ENCODE data around the gene FLVCR2.
A peak's percentile ranks its signal among the peaks of the same experiment; 100 is the strongest.
"Not testable (repeated sequence)": the region's sequence is repeated elsewhere in the genome, so short reads cannot be mapped to it uniquely, and the experiment has no call there.

The FLVCR2 gene

DNA sequence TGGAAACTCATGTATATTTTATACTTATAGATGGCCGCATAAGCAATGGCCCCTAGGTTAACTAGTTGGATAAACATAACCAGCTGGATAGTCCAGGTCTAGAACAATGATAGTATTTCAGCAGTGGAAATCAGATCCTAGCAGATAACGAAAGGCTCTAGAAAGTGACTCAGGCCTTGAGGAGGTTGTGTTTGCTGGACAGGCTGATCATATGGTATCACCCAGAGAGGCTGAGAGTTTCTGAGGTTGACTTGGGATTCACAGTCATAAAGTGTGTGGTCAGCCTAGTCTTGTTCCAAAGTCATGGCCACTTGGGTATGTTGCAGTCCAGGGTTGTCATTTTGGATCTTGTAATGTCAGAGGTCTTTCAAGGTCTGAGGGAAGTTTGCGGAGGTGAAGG, 16.8 kb downstream of the FLVCR2 start:
- no peak for DNase-seq (ENCODE audit: low spot score)

DNA sequence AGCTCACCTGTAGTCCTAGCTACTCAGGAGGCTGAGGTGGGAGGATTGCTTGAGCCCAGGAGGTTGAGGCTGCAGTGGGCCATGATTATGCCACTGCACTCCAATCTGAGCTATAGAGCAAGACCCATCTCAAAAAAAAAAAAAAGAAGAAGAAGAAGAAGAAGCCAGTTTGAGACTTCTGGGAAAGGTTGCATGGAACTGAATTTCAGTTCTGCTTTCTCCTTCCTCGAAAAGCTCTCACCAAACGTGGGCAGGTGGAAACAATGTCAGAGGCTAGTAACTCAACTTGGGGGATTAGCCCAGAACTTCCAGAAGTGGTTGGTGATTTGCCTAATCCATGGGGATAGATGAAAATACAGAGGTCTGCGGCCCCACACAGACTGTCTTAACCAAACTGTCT, 18.7 kb downstream of the FLVCR2 start:
- DNase-seq (ENCODE audit: low spot score) = no peak

DNA sequence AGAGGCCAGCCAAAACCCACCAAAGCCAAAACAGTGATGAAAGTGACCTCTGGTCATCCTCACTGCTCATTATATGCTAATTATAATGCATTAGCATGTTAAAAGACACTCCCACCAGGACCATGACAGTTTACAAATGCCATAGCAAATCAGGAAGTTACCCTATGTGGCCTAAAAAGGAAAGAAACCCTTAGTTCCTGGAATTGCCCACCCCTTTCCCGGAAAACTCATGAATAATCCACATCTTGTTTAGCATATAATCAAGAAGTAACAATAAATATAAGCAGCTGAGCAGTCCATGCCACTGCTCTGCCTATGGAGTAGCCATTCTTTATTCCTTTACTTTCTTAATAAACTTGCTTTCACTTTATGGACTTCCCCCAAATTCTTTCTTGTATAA, 21.7 kb downstream of the FLVCR2 start:
- DNase-seq (ENCODE audit: low spot score) = not testable (repeated sequence)

DNA sequence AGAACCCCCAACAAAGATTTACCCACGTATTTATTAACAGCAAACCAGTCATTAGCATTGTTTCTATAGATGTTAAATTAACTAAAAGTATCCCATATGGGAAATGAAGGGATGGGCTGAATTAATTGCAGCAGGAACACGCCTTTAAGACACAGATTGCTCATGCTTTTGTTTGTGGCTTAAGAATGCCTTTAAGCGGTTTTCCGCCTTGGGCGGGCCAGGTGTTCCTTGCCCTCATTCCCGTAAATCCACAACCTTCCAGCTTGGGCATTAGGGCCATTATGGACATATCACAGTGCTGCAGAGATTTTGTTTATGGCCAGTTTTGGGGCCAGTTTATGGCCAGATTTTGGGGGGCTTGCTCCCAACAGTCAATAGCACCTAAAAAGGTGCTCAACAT, 22.6 kb downstream of the FLVCR2 start:
- not testable (repeated sequence) for DNase-seq (ENCODE audit: low spot score)

DNA sequence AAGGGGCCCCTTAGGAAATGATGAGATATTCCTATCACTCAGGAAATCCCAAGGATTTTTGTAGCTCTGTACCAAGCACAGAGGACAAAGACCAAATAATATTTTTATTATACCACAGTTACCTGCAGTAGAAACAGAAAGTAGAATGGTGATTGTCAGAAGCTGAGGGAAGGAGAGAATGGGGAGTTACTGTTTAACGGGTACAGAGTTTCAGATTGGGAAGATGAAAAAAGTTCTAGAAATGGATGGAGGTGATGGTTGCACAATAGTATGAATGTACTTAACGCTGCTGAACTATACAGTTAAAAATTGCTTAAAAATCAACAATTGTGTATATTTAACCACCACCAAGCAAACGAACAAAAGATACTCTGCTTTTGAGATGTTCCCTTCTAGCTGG, 24.1 kb downstream of the FLVCR2 start:
- DNase-seq (ENCODE audit: low spot score) = no peak

DNA sequence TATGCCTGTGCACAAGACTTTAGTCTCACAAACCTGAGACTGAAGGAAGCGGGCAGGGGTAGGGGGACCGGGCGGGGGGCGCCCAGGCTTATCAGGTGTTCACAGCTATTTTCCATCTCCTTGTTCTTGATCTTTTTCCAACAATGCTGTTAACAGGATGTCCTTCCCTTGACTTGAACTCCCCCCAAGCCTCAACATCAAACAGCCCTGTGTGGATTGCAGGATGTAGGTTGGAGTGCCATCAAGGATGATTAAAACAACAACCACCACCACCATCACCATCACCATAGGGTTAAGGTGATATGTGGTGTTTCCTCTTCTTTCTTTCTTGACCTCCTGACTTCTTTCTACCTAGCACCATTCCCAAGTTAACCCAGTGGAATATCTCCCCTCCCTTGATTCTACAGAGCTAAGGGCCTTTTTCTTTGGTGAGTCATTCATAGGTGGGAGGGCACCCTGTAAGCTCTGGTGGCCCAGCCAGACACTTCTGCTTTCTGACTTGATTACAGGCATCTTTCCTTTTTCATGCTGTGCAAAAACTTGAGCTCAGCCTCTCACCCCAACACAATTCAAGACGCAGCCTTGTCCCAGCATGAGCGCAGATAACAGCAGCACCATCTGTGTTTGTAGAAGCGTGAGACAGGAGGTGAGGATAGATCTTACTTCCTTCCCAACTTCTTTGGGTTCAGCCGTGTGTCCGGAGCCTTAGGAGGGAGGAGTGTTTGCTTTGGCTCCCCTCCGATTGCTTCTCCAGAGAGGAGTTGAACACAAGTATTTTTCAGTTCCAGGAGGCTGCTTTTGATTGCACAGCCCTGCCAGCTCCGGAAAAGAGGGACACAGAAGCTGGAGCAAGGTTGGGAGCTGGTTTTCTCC, 26.8 kb downstream of the FLVCR2 start:
- DNase-seq (ENCODE audit: low spot score) = peak; percentile 19

DNA sequence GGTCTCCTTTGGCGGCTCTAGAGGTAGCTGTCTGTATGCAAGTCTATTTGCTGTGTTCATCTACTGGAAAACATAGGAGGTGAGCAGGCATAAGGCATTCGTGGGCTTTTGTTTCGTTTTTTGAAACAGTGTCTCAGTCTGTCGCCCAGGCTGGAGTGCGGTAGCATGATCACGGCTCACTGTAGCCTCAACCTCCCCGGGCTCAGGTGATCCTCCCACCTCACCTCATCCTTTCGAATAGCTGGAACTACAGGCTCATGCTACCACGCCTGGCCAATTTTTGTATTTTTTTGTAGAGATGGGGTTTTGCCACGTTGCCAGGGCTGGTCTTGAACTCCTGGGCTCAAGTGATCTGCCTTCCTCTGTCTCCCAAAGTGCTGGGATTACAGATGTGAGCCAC, 27.5 kb downstream of the FLVCR2 start:
- no peak for DNase-seq (ENCODE audit: low spot score)

DNA sequence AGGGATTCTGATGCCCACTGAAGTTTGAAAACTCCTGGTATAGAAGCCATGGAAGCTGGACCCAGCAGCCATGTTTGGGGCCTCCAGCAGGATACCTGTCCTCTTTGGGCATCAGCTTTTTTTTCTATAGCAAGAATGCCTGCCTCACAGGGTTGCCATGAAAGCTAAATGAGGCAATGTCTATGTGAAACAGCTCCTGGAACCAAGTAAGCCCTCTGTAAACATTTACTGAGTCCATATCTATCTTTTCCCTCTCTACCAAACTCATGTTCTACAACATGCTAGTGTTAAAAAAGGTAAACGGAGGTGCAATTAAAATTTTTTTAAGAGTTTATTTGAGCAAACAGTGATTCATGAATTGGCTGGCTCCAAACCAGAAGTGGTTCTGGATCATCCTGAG, 28.6 kb downstream of the FLVCR2 start:
- DNase-seq (ENCODE audit: low spot score) = no peak

DNA sequence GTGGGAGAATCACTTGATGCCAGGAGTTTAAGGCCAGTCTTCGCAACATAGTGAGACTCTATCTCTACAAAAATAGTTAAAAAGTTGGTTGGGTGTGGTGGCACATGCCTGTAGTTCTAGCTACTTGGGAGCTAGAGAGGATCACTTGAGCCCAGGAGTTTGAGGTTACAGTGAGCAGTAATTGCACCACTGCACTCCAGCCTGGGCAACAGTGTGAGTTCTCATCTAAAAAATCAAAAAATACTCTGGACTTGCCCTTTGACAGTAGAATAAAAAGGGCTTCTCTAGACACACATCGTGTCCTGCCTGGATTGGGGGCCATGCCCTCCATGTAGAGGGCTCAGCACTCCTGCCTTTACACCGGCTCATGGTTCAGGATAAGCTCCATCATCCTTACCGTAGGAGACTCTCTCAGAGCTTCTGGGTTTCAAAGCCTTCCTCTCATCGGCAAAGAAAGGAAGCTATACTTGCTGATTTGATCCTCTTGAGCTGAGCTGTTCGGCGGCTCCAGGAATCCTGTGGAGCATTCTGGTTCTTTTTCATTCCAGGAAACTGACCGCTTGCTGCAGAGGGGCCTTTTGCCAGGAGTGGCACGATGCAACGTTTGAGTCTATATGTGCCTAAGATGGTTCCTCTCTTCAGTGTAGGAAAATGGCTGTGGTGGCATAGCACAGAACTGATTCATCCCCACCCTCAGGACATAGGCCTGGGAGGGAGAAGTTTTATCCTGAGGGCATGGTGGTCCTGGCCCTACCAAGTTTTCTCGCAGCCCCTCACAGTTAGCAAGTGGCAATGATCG, 29.6 kb downstream of the FLVCR2 start:
- no peak for DNase-seq (ENCODE audit: low spot score)

DNA sequence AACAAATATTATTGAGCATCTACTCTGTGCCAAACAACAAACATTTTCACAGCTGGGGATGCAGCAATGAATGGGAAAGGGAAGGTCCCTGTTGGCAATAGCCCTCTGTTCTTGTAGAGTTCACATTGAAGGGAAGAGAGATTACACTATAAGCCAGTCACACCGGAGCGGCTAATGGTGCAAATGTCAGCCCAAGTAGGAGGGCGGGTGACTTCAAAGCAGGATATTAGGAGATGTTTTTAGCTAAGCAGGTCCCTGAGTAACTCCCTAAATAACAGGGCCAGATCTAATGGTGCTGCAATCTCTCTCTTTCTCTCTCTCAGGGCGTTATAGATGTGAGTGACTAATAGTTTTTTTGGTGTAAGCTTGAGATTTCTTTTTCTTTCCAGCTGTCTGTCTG, 30.7 kb downstream of the FLVCR2 start:
- no peak for DNase-seq (ENCODE audit: low spot score)

DNA sequence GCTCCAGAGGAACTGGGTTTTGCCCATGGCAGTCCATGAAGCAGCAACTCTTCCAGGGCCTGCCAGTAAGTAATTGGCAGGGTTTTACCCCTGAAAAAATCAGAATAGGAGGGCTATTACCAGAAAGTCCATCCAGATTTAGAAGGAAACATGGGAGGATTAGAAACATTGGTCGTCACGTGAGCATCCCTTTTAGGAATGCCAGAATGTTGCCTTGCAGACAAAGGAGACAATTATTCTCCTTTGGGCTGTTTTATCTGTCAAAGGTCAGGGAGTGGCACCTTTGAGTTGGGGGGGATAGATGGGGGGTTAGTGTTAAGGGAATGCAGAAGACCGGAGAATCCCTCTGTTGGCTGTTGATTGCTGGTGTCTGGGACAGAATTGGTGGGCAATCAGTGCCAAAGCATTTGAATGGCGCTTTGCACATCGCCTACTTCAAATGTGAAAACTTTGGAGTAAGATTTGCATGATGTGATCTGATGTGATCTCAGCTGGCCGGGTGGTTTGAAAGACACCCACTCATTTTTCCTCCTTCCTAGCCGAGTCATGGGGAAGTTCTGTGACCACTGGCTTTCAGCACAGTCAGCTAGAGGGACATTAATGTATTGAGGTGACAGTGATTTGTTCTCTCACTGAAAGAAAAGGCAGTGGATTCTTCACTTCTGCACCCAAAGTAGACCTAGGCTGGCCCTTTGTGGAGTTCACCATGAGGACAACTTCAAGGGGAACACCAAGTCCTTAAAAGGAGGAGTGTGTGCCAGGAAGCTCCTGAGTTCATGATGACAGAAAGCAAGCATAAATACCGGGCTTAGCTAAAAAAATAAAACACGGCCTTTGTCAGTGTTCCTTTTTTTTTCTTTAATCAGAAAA, 31.4 kb downstream of the FLVCR2 start:
- DNase-seq (ENCODE audit: low spot score) = no peak

DNA sequence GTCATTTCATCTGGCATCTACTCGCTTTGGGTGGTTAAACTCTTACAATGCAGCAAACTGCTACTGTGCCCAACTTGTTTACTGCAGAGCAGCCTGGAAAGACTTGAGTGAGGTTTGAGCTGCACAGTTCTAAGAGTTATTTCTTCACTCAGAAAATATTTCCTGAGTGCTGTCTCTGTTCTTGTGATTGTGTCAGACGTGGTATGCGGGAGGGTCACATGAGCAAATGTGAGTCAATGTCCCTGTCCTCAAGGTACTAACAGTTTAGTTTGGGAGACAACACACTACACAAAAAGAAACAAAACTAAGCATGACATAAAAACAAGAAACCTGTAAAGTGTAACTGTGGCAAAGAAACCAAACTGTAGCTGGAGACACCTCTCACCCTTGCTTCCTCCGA, 32.4 kb downstream of the FLVCR2 start:
- DNase-seq (ENCODE audit: low spot score) = no peak

DNA sequence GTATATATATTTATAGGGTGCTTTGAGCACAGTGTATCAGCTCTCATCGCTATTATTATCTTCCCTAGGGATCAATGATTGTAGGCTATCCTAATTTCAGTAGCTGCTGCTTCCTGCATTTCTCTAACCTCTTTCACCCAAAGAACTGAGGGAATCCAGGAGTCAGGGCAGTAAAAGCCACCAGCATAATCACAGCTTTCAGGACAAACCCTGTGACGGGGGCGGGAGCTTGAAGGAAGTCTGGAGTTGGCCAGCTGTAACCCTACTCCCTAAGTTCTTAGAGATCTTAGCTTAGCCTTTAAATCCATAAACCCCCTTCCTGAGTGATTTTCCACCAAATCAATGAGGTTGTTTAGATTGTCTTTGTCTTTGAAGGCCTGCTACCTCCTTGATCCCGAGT, 33.7 kb downstream of the FLVCR2 start:
- no peak for DNase-seq (ENCODE audit: low spot score)

DNA sequence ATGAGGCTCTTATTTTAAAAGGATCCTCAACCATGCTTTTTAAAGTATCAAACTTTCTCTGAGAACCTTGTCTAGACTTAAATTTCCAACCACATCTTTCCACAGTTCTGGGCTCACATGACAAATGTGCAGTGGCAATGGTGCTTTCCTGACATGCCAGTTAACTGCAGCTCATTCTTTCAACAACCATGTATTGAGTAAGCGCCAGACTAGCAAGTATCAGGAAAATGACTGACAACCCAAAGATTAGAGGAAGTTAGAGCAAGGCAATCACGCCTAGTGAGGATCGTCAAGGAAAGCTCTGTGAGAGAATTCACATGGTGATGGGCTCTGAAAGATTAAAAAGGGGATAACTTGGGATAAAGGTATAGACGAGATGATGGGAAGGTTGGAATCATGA, 35.8 kb downstream of the FLVCR2 start:
- no peak for DNase-seq (ENCODE audit: low spot score)

DNA sequence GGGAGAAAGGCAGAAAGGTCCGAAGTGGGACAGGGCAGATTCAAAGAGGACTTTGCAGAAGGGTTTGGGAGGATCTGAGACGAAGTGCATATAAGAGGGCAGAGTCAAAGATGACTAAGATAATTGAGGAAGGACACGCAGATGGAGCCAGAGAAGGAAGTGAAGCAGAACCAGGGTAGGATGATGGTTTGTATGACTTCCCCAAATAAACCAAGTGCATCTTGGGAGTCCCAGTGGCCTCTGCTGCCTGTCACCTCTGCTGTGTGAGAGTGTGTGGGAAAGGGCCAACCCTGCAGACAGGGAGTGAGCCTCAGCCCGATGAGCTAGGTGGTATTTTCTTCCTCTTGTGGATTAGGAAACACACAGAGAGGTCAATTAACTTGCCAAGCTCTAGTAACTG, 36.8 kb downstream of the FLVCR2 start:
- peak; percentile 18 for DNase-seq (ENCODE audit: low spot score)

DNA sequence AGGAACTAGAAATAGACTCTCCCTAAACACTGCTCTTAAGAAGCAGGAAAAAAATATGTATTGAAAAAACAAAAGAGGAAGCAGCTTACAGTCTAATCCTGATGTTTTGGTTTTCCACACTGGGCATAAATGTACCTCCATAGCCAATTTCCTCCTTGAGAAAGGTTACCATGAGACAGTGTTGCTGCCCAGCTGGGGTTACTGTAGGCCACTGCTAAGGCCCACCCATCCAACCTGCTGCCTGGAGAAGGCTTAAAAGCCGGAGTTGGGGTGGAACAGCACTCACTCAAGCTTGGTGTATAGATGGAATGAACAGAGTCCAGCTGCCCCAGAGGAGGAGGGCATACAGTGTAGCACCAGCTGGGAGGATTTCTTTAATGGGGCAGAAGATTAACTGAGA, 41.1 kb downstream of the FLVCR2 start:
- no peak for DNase-seq (ENCODE audit: low spot score)

DNA sequence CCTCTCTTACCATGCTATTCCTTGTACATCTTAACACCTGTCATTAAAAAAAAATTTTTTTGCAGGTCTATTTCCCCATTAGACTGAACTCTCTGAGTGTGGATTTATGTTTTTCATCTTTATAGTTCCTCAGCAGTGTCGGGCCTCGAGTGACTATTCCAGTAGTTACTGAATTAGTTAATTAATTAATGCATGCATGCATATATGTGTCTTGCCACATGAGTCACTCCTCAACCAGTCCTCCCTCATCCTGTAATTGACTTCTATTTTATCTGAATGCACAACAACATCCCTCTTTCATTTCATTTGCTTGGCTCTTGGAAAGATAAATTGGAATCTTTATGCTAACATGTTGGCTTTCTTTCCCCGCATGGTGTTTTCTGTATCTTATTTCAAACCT, 46.6 kb downstream of the FLVCR2 start:
- no peak for DNase-seq (ENCODE audit: low spot score)

DNA sequence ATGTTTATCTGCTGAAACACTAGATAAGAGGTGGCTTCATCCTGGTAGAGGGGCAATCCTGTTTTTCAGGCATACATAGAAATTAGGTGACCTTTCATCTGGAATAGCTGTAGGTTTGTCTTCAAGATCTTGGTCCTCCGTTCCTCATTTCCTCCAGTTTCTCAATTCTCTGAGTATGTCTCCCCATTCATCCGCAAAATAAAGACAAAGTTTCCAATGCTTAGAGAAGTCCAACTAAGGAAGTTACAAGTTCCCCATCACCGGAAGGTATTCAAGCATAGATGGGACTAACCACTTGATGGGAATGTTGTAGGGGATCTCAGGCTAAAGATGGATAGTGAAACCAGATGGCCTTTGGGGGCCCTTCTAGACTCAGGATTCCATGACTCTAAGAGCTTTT, 48.0 kb downstream of the FLVCR2 start:
- no peak for DNase-seq (ENCODE audit: low spot score)

DNA sequence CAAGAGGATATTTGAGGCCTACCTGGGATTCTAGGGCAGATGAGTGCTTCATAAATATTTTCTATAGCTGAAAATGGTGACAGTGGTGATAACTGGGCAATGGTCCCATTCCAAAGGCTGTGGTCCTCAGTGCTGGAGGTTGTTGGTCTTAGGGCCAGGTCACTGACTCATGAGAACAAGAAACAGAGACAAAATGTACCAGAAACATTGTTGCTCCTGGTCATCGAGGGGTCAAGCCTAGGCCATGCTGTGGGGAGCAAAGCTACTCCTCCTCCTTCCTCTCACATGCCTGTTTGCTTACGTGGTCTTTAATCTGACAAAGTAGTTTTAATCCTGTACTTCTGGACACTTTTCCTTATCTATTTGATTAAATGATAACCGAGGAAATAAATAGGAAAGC, 48.4 kb downstream of the FLVCR2 start:
- DNase-seq (ENCODE audit: low spot score) = no peak

DNA sequence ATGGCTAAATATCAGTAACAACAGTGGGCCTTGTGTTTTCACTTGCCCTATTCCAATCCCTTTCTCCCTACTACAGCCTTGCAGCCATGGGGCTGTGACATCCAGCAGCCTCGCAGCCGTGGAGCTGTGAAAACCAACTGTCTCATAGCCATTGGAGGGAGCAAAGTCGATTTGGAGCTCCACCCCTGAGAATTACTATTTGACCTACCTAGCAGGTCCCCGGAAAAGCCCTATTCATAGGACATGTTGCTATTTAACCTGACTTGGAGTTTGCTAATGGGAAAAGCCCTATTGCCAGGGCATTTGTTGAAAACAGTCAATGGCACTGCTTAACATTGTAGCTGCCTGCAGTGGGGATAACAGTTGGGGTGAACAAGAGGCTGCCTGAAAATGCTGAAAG, 49.0 kb downstream of the FLVCR2 start:
- DNase-seq (ENCODE audit: low spot score) = no peak

DNA sequence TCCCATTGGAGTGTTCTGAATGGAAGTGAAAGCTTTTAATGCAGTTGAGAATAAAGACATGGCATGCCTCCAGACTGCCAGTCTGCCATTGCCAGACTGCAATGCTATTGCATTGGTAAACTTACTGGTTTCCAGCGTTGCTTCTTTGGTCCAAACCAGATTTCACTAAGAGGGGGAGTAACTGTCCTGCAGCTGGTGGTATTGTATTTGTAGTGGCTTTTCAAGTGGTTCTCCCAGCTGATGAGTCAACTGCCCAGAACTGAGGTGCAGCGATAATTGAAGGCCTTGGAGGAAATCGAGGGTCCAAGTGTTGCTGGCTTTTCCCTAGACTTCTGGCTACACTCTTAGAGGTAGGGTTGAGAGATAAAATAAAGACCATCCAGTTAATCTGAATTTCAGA, 50.4 kb downstream of the FLVCR2 start:
- DNase-seq (ENCODE audit: low spot score) = no peak

DNA sequence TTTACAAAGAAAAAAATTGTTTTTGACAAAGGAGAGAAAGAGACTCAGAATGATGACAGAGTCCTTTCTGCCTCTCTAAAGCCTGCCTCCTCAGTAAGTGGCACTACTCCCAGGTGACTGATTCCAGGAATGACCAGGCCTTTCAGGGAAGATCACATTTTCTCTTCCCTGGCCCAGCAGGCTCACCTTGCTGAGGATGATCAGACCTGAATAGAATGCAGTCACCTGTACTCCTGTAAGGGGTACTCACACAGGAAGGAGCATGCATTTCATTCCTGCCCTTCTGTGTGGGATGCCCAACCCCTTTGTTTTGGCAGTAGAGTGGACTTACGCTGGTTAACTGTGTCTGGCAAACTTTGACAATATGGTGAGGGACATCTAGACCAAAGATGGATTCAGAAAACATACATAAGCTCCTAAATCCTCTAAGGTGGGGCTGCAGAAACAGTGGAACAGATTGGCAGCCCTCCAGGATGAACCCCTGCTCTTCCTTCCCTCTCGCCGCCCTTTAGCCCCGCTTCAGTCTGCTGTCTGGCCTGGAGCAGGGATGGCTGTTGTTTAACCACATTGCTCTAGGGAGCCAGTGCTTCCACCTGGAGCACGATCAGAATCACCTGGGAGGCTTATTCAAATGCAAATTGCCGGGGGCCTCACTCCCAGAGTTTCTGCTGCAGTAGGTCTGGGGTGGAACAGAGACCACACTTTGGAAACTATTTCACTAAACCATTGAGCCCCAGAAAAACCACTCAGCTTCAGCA, 52.5 kb downstream of the FLVCR2 start:
- DNase-seq (ENCODE audit: low spot score) = no peak
